ENCODE data around the gene SPATA32. TPM values are rescaled to one million over a fixed set of nuclear protein-coding genes. Genes with fewer than 3 reads are reported as not detected.

The SPATA32 gene
- total RNA-seq, 3 donors from 2014 or later: 0.44 TPM; not detected in 2

GRCh38 chr17:45263477-45263860 lies 1.6 kb upstream of the SPATA32 start:
- Histone ChIP-seq H3K9me3 (no peaks in the 10 kb centered on the region), H3K4me1 (peaks cover 12% of the 10 kb centered on the region in 2 donors), H3K27ac (peak overlapping the region; percentile 44 to 75), H3K27me3 (no peaks in the 10 kb centered on the region), H3K36me3 (no peaks in the 10 kb centered on the region), H3K4me3 (no peak overlapping the region)
- TF ChIP-seq CTCF (IDR thresholded peaks at IDR 0.05) (no peak), POLR2A (IDR thresholded peaks at IDR 0.05) (no peak), POLR2AphosphoS5 (IDR thresholded peaks at IDR 0.05) (no peak)
- no peak for DNase-seq (ENCODE audit: low spot score in 2 of 2)
- intact Hi-C loops (cut with DNase I; ENCODE audit: low total_unique reads): no loop called here

GRCh38 chr17:45262516-45263476 lies 902 bp upstream of the SPATA32 start:
- intact Hi-C loops (cut with DNase I; ENCODE audit: low total_unique reads): no loop called here
- H3K4me1 ChIP-seq: peaks cover 12% of the 10 kb centered on the region in 2 donors
- H3K9me3 ChIP-seq: no peaks in the 10 kb centered on the region
- peak overlapping the region; percentile 44 to 75 for H3K27ac ChIP-seq
- H3K27me3 ChIP-seq: no peaks in the 10 kb centered on the region
- DNase-seq (ENCODE audit: low spot score in 2 of 2): peak in 1 of 2 donors; percentile 49
- no peaks in the 10 kb centered on the region for H3K36me3 ChIP-seq
- no peak for TF ChIP-seq CTCF (IDR thresholded peaks at IDR 0.05)
- H3K4me3 ChIP-seq: peak overlapping the region; percentile 52 to 73 (median 69)

GRCh38 chr17:45260204-45260783 lies 1.6 kb downstream of the SPATA32 start:
- no peak overlapping the region for H3K27ac ChIP-seq
- no peak for TF ChIP-seq POLR2AphosphoS5 (IDR thresholded peaks at IDR 0.05)
- TF ChIP-seq POLR2A (IDR thresholded peaks at IDR 0.05): no peak
- TF ChIP-seq CTCF (IDR thresholded peaks at IDR 0.05): no peak
- H3K4me3 ChIP-seq: no peak overlapping the region
- intact Hi-C loops (cut with DNase I; ENCODE audit: low total_unique reads): no loop called here
- H3K9me3 ChIP-seq: no peaks in the 10 kb centered on the region
- H3K4me1 ChIP-seq: peaks cover 12% of the 10 kb centered on the region in 2 donors
- no peaks in the 10 kb centered on the region for H3K27me3 ChIP-seq
- H3K36me3 ChIP-seq: no peaks in the 10 kb centered on the region
- DNase-seq (ENCODE audit: low spot score in 2 of 2): no peak

GRCh38 chr17:45258981-45259380 lies 2.9 kb downstream of the SPATA32 start:
- no peak for DNase-seq (ENCODE audit: low spot score in 2 of 2)
- Histone ChIP-seq H3K4me1 (peaks cover 12% of the 10 kb centered on the region in 2 donors), H3K27ac (no peak overlapping the region), H3K36me3 (no peaks in the 10 kb centered on the region), H3K4me3 (no peak overlapping the region), H3K9me3 (no peaks in the 10 kb centered on the region), H3K27me3 (no peaks in the 10 kb centered on the region)
- TF ChIP-seq POLR2A (IDR thresholded peaks at IDR 0.05): no peak
- TF ChIP-seq CTCF (IDR thresholded peaks at IDR 0.05): no peak
- TF ChIP-seq POLR2AphosphoS5 (IDR thresholded peaks at IDR 0.05): no peak
- intact Hi-C loops (cut with DNase I; ENCODE audit: low total_unique reads): no loop called here

- Histone ChIP-seq H3K4me1 (peaks cover 0 to under 1% of the 10 kb centered on the region in 2 donors), H3K4me3 (no peak overlapping the region), H3K27ac (no peak overlapping the region), H3K36me3 (no peaks in the 10 kb centered on the region), H3K9me3 (no peaks in the 10 kb centered on the region), H3K27me3 (no peaks in the 10 kb centered on the region)
- no peak for DNase-seq (ENCODE audit: low spot score in 2 of 2)
- intact Hi-C loops (cut with DNase I; ENCODE audit: low total_unique reads): no loop called here
- no peak for TF ChIP-seq CTCF (IDR thresholded peaks at IDR 0.05)
- no peak for TF ChIP-seq POLR2AphosphoS5 (IDR thresholded peaks at IDR 0.05)
- no peak for TF ChIP-seq POLR2A (IDR thresholded peaks at IDR 0.05)
Observed at GRCh38 chr17:45257115-45257514, 4.8 kb downstream of the SPATA32 start.

All from breast epithelium (tissue), 4 donors.